Neural cell (in vitro differentiated cells): ENCODE measurements around the gene CFAP157. TPM values are rescaled to one million over a fixed set of nuclear protein-coding genes. Genes with fewer than 3 reads are reported as not detected.

Source experiments
- H2AFZ ChIP-seq: fragments of 200-600, 300-800 bp; sonication (generic), shearing (Covaris generic); 2 replicates; pipeline ENCODE4 v1.6.0; 2014; ENCODE audit warnings: low read depth, mild to moderate bottlenecking, antibody characterized with exemption, low read length, moderate library complexity
- H3F3A ChIP-seq: fragments of 200-600 bp; shearing (Covaris generic); 2 replicates; pipeline ENCODE4 v1.6.1; 2016; ENCODE audit warnings: mild to moderate bottlenecking, moderate library complexity, mixed read lengths, antibody characterized with exemption, low read length; ENCODE audit not compliant: insufficient read depth, poor library complexity, severe bottlenecking
- H3K27ac ChIP-seq: fragments of 200-600, 300-800 bp; sonication (generic), shearing (Covaris generic); 2 replicates; pipeline ENCODE4 v1.5.1; 2014; ENCODE audit warnings: mild to moderate bottlenecking, low read length, moderate library complexity
- H3K27me3 ChIP-seq: fragments of 300-800, 200-600 bp; sonication (generic), shearing (Covaris generic); 2 replicates; pipeline ENCODE4 v1.6.0; 2014; ENCODE audit warnings: mild to moderate bottlenecking, low read depth, low read length, moderate library complexity; ENCODE audit not compliant: insufficient read depth
- H3K36me3 ChIP-seq: fragments of 300-800, 200-600 bp; sonication (generic), shearing (Covaris generic); 2 replicates; pipeline ENCODE4 v1.5.1; 2014; ENCODE audit warnings: mild to moderate bottlenecking, antibody characterized with exemption, low read length, moderate library complexity; ENCODE audit not compliant: insufficient read depth
- H3K4me2 ChIP-seq: fragments of 300-800, 200-600 bp; sonication (generic), shearing (Covaris generic); 2 replicates; pipeline ENCODE4 v1.6.0; 2014; ENCODE audit warnings: mild to moderate bottlenecking, low read length
- H3K4me3 ChIP-seq: fragments of 300-800, 200-600 bp; sonication (generic), shearing (Covaris generic); 2 replicates; pipeline ENCODE4 v1.5.1; 2014; ENCODE audit warnings: mild to moderate bottlenecking, low read length, moderate library complexity
- H3K79me2 ChIP-seq: fragments of 200-600 bp; shearing (Covaris generic); replicated peaks from 2 replicates; pipeline ENCODE4 v1.6.0; 2014; ENCODE audit warnings: mild to moderate bottlenecking, low read length, moderate library complexity; ENCODE audit not compliant: insufficient read depth
- H3K9ac ChIP-seq: fragments of 300-800, 200-600 bp; sonication (generic), shearing (Covaris generic); 2 replicates; pipeline ENCODE4 v1.6.1; 2016; ENCODE audit warnings: mild to moderate bottlenecking, low read length, mixed read lengths
- H3K9me2 ChIP-seq: fragments of 200-600 bp; shearing (Covaris generic); 2 replicates; pipeline ENCODE4 v1.6.1; 2016; ENCODE audit warnings: mild to moderate bottlenecking, low read length, mixed read lengths; ENCODE audit not compliant: insufficient read depth
- H3K9me3 ChIP-seq: fragments of 200-600, 300-800 bp; sonication (generic), shearing (Covaris generic); 2 replicates; pipeline ENCODE4 v1.6.1; 2016; ENCODE audit warnings: mild to moderate bottlenecking, mixed run types, low read length, moderate library complexity, mixed read lengths
- H4K20me1 ChIP-seq: fragments of 200-600 bp; shearing (Covaris generic); 2 replicates; pipeline ENCODE4 v1.6.1; 2016; ENCODE audit warnings: mild to moderate bottlenecking, mixed run types; ENCODE audit not compliant: insufficient read depth
- CTCF ChIP-seq: fragments of 450-650 bp; IDR thresholded peaks from 2 replicates; pipeline ENCODE4 v1.5.1; 2014; ENCODE audit warnings: antibody characterized with exemption, mild to moderate bottlenecking, moderate library complexity; ENCODE audit not compliant: poor library complexity, severe bottlenecking
- EP300 ChIP-seq: fragments of 450-650 bp; conservative IDR thresholded peaks from 2 replicates; pipeline ENCODE4 v1.6.1; 2014; ENCODE audit warnings: antibody characterized with exemption, mild to moderate bottlenecking, moderate library complexity; ENCODE audit not compliant: poor library complexity, severe bottlenecking
- EZH2 ChIP-seq: fragments of 200-600, 300-800 bp; shearing (Covaris generic), sonication (generic); IDR thresholded peaks from 2 replicates; pipeline ENCODE4 v1.6.1; 2014; ENCODE audit warnings: antibody characterized with exemption, low read length, borderline replicate concordance, mild to moderate bottlenecking; ENCODE audit not compliant: insufficient read depth, poor library complexity, severe bottlenecking
- MXI1 ChIP-seq: fragments of 450-650 bp; conservative IDR thresholded peaks from 2 replicates; pipeline ENCODE4 v1.6.1; 2014; ENCODE audit warnings: antibody characterized with exemption, mild to moderate bottlenecking; ENCODE audit not compliant: poor library complexity, severe bottlenecking
- POLR2AphosphoS5 ChIP-seq: IDR thresholded peaks from 2 replicates; pipeline ENCODE4 v1.6.1; 2012
- RAD21 ChIP-seq: fragments of 450-650 bp; conservative IDR thresholded peaks from 2 replicates; pipeline ENCODE4 v1.6.1; 2014; ENCODE audit warnings: antibody characterized with exemption, mild to moderate bottlenecking, moderate library complexity
- REST ChIP-seq: IDR thresholded peaks from 2 replicates; pipeline ENCODE4 v1.6.1; 2012; ENCODE audit warnings: borderline replicate concordance
- SMC3 ChIP-seq: fragments of 450-650 bp; conservative IDR thresholded peaks from 2 replicates; pipeline ENCODE4 v1.6.1; 2014; ENCODE audit warnings: antibody characterized with exemption, mild to moderate bottlenecking, moderate library complexity; ENCODE audit not compliant: poor library complexity
- TAF1 ChIP-seq: IDR thresholded peaks from 2 replicates; pipeline ENCODE4 v1.6.1; 2012; ENCODE audit warnings: low read depth
- polyA plus RNA-seq: library from polyadenylated mRNA; depleted of rRNA; stranded (reverse); fragments of >200 nt; gene quantifications from 2 replicates; pipeline ENCODE4 v1.2.3, GENCODE V29; 2014

Gene CFAP157
- polyA plus RNA-seq, 1 donor from 2014 or later: 1.3 TPM

- no peak overlapping the region for H3K4me3 ChIP-seq
- no peaks in the 10 kb centered on the region for H3K79me2 ChIP-seq
- H3K9me2 ChIP-seq: no peaks in the 10 kb centered on the region
- H3K9me3 ChIP-seq: no peaks in the 10 kb centered on the region
- H3K9ac ChIP-seq: no peak overlapping the region
- no peak overlapping the region for H3K4me2 ChIP-seq
- TF ChIP-seq MXI1 (no peak), POLR2AphosphoS5 (no peak), CTCF (no peak), SMC3 (no peak), TAF1 (no peak), EZH2 (no peak), RAD21 (no peak), EP300 (no peak), REST (no peak)
- no peak overlapping the region for H3K27ac ChIP-seq
- H3F3A ChIP-seq: no peaks in the 10 kb centered on the region
- H4K20me1 ChIP-seq: peaks cover 3% of the 10 kb centered on the region
- H2AFZ ChIP-seq: no peak overlapping the region
- H3K36me3 ChIP-seq: no peaks in the 10 kb centered on the region
- H3K27me3 ChIP-seq: no peaks in the 10 kb centered on the region
Measured at GRCh38 chr9:127689329-127690000, 17.3 kb upstream of the CFAP157 start.

- H3K4me2 ChIP-seq: no peak overlapping the region
- H2AFZ ChIP-seq: no peak overlapping the region
- H3K9me2 ChIP-seq: no peaks in the 10 kb centered on the region
- TF ChIP-seq RAD21: no peak
- no peaks in the 10 kb centered on the region for H3K79me2 ChIP-seq
- no peak overlapping the region for H3K27ac ChIP-seq
- H3K36me3 ChIP-seq: no peaks in the 10 kb centered on the region
- H3K9ac ChIP-seq: no peak overlapping the region
- H3K27me3 ChIP-seq: no peaks in the 10 kb centered on the region
- no peak overlapping the region for H3K4me3 ChIP-seq
- H3F3A ChIP-seq: no peaks in the 10 kb centered on the region
- no peaks in the 10 kb centered on the region for H3K9me3 ChIP-seq
- no peaks in the 10 kb centered on the region for H4K20me1 ChIP-seq
Measured at GRCh38 chr9:127690735-127691134, 16.1 kb upstream of the CFAP157 start.

- Histone ChIP-seq H3K4me3 (no peak overlapping the region), H3K36me3 (no peaks in the 10 kb centered on the region), H3K27ac (no peak overlapping the region)
Measured at GRCh38 chr9:127692071-127692470, 14.7 kb upstream of the CFAP157 start.

More at GRCh38 chr9:127692071-127692470, 14.7 kb upstream of the CFAP157 start:
- H3K4me2 ChIP-seq: no peak overlapping the region
- no peaks in the 10 kb centered on the region for H4K20me1 ChIP-seq
- no peak overlapping the region for H3K9ac ChIP-seq
- no peaks in the 10 kb centered on the region for H3K79me2 ChIP-seq
- H3F3A ChIP-seq: no peaks in the 10 kb centered on the region
- TF ChIP-seq EZH2: no peak
- no peak for TF ChIP-seq REST
- TF ChIP-seq EP300: no peak
- no peak for TF ChIP-seq SMC3
- no peak for TF ChIP-seq RAD21
- no peak for TF ChIP-seq POLR2AphosphoS5
- no peak for TF ChIP-seq MXI1
- TF ChIP-seq CTCF: no peak
- no peak for TF ChIP-seq TAF1
- no peaks in the 10 kb centered on the region for H3K27me3 ChIP-seq
- no peaks in the 10 kb centered on the region for H3K9me3 ChIP-seq
- no peaks in the 10 kb centered on the region for H3K9me2 ChIP-seq
- no peak overlapping the region for H2AFZ ChIP-seq
